A549 treated with AZD2906 at 1 μM for 4 hours (cell line): ENCODE results near the gene GPD2. TPM values are rescaled to one million over a fixed set of nuclear protein-coding genes. Genes with fewer than 3 reads are reported as not detected.

Experiments used
- total RNA-seq: library from RNA; stranded (reverse); fragments of 200-300 nt; extraction: Qiagen RNA extraction; gene quantifications from 5 replicates; pipeline ENCODE4 v1.2.3, GENCODE V29; 2022

Gene GPD2
- 15.3 to 39.0 TPM (median 21.6 TPM) in 5 replicates for total RNA-seq

DNA sequence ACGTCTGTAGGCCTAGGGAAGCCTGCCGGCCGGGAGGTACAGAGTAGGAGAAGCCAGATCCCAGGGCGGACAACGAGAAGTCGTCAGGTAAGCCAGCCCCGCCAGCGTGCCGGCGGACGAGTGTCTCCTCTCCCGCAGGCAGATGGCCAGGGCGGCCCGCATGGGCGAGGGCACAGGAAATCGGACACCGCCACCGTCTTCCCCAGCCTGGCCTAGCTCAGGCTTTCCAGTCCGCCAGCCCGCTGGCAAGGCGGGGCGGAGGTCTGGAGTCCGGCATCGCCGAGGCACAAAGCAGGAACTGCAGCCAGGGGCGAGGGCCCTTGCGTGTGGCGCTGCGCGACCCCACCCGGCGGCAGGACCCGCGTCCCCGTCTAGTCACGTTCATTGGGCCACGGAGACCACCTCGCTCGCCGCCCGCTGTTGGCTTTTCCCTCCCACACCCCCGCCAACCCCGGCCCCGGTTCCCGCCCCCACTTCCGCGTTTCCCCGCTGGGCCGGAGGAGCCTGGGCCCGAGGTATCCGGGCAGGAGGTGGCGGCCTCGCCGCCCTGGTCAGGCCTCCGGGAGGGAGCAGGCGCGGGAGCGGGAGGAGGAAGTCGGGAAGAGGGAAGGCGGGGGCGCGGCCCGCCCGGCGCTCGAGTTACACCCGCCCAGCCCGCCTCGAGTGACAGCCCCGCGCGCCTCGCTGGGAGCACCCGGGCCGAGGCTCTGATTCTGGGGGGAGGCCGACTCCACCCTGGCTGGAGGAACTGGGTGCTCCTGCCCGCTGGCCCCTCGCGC lies at the start of gene GPD2:
Gene GPD2 (plus strand): TSS at position 662 of the 779 bp plus-strand sequence. CDS start 39,727 bp downstream, outside the sequence.

Other genes with a start within 250 kb of the GPD2 start
- gene NR4A2, start 103.7 kb upstream of the GPD2 start, total RNA-seq = 1.6 to 2.3 TPM (median 2.0 TPM) in 5 replicates